ENCODE results near the gene SCAMP2.
"Not testable (repeated sequence)": the region's sequence is repeated elsewhere in the genome, so short reads cannot be mapped to it uniquely, and the experiment has no call there.

SCAMP2 gene

GRCh38 chr15:74889883-74890664, 16.9 kb upstream of the SCAMP2 start, which contains the start of gene MPI:
Gene MPI (plus strand): TSS chr15:74890042. CDS start chr15:74890074, 32 bp downstream.
- peak; percentile 84 to 87 for DNase-seq

GRCh38 chr15:74889390-74889882, 16.3 kb upstream of the SCAMP2 start:
- DNase-seq: no peak

GRCh38 chr15:74888716-74889115, 15.6 kb upstream of the SCAMP2 start:
- no peak for DNase-seq

DNA sequence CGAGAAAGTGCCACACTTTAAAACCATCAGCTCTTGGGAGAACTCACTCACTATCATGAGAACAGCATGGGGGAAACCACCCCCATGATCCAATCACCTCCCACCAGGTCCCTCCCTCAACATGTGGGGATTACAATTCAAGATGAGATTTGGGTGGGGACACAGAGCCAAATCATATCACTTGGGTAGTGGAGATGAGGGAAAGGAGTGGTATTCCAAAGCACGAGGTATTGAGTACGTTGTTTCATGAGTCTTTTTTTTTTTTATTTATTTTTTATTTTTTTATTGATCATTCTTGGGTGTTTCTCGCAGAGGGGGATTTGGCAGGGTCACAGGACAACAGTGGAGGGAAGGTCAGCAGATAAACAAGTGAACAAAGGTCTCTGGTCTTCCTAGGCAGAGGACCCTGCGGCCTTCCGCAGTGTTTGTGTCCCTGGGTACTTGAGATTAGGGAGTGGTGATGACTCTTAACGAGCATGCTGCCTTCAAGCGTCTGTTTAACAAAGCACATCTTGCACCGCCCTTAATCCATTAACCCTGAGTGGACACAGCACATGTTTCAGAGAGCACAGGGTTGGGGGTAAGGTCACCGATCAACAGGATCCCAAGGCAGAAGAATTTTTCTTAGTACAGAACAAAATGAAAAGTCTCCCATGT, 14.5 kb upstream of the SCAMP2 start:
- not testable (repeated sequence) for DNase-seq

GRCh38 chr15:74885461-74885860, 12.3 kb upstream of the SCAMP2 start:
- DNase-seq: no peak

GRCh38 chr15:74884428-74885223, 11.5 kb upstream of the SCAMP2 start:
- no peak for DNase-seq

DNA sequence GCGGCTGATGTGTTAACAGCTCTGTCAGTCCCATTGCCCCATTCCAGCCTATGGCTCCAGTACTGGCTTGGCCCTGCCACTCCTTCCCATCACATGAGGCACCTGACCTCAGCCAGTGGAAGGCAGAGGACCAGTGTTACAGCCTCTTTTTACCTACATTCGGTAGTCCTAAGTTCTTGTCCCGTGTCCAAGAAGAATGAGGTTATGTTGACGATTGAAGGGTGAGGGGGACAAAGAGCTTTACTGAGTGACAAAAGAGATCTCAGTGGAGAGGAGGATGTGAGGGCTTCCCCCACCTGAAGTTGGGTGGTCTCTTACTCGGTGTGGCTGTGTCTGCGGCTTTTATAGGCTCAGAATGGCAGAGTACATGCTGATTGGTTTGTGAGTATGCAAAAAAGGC, 9.4 kb upstream of the SCAMP2 start:
- no peak for DNase-seq

DNA sequence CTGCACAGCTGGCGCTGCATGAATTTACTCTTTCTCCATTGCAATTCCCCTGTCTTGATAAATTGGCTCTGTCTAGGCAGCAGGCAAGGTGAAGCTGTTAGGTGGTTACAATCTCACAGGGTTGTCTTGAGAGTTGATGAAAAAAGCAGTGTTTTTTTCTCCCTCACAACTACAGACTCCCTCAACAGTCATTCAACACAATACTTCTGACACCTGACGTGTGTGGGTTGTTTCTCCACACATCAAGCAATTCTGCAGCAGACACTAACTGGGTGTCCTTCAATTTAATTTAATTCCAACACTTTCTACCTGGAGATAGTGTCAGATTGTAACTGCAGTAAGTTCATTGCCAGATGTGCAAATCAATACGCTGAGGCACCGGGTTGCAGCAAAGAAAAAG, 5.1 kb upstream of the SCAMP2 start:
- DNase-seq: no peak

DNA sequence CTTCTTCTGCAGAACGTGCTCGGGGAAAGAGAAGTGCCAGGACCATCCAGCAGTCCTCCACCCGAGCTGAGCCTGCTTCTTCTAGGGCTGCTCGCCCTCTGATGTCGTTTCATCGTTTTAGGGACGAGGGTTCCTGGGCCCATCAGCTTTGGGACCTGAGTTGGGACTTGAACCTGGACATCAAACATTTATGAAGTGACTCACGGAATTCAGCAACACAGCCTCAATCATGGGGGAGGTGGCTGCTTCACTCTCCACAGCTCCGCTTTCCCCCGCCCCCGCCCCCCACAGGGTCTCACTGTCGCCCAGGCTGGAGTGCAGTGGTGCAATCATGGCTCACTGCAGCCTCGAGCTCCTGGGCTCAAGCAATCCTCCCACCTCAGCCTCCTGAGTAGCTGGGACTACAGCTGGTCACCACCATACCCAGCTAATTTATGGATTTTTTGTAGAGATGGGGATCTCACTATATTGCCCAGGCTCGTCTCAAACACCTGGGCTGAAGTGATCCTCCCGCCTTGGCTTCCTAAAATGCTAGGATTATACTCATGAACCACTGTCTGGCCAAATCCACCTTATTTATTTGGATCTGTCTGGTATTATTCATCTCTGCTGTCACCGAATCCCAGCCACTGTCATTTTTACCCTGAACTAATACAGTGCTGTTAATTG, 725 bp upstream of the SCAMP2 start:
- peak in 1 of 2 donors; percentile 24 for DNase-seq

GRCh38 chr15:74872702-74873035, 496 bp downstream of the SCAMP2 start:
- no peak for DNase-seq

- no peak for DNase-seq
These were observed 2.5 kb downstream of the SCAMP2 start for GRCh38 chr15:74870436-74871215.

GRCh38 chr15:74869726-74870407, 3.3 kb downstream of the SCAMP2 start:
- peak; percentile 35 to 56 for DNase-seq

- no peak for DNase-seq
These were observed 3.8 kb downstream of the SCAMP2 start for GRCh38 chr15:74869372-74869725.

DNA sequence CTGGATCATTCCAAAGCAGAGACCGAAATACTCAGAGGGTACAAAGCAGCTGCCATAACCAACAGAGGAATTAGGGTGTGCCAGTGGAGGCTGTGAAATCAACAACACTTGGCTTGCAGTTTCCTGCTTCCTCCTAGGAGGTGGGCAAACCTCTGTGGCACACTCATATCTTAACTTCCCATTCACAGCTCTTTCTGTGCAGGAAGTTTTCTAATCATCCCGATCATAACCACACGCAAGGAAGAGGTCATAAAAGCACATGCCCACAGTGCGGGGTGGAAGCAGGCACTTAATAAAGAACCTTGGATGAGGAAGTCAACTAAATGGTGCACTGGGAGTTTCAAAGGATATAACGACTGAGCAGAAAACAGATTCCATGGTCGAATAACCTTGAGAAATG, 5.1 kb downstream of the SCAMP2 start:
- no peak for DNase-seq

GRCh38 chr15:74867466-74868038, 5.6 kb downstream of the SCAMP2 start:
- no peak for DNase-seq

- no peak for DNase-seq
These were observed 7.1 kb downstream of the SCAMP2 start for GRCh38 chr15:74866090-74866489.

GRCh38 chr15:74865316-74865715, 7.8 kb downstream of the SCAMP2 start:
- DNase-seq: no peak

- DNase-seq: no peak
These were observed 8.9 kb downstream of the SCAMP2 start for GRCh38 chr15:74864296-74864695.

DNA sequence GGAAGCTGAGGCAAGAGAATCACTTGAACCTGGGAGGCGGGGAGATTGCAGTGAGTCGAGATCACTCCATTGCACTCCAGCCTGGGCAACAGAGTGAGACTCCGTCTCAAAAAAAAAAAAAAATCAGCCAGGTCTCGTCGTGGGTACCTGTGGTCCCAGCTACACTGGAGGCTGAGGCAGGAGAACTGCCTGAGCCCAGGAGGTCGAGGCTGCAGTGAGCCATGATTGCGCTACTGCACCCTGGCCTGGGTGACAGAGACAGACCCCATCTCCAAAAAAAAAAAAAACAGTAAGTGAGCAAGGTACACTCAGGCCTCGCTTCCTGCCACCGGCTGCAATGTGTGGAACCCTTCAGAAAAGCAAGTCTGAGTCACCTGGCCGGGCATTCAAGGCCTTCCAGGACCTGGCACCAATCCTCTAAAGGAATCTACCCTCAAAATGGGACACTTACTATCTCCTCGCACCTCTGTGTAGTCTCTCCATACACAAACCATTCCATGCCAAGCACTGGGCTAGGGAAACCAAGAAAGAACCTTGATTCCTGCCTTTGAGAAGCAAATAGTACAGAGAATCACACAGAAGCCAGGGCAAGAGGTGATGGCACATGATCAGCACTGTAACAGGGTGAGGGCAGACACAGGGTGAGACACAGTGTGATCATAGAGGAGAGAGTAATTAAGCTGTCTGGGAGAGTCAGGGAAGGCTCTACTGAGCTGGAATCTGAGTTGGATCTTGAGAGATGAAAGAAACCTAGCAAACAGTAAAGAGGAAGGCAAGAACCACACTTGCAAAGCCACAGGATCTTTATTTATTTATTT, 9.7 kb downstream of the SCAMP2 start:
- no peak for DNase-seq

DNA sequence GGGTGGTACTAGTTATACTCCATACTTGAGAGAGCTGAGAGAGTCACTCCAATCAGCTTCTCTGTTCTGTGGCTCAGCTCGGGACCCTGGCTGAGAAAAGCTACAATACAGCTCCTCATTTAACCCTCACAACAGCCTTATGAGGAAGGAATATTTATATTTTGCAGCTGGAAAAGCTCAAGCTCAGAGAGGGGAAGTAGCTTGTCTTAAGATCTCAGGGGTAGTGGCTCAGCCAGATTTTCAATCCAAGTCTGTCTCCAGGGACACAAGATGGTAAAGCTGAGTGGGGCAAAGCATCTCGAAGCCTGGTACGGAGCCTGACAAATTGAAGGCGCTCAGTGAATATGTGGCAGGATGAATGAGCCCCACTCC, 14.8 kb downstream of the SCAMP2 start:
- DNase-seq: no peak

Measured in CD4-positive, alpha-beta T cell treated with Interleukin-1 beta for 1 hour (primary cell).